Cardiac fibroblast (primary cell): ENCODE data around the gene ESPN.

Experiments used
- DNase-seq, 2 donors: peaks; one replicate each; pipeline versions ENCODE4 v3.0.0 to v3.0.0-alpha.2; 2010; ENCODE audit warnings: low read depth in 2 of 2
- H3K4me3 ChIP-seq, 2 donors: replicated peaks in 1 of 2; 1 replicate in 1 of 2; 2 replicates in 1 of 2; pipeline ENCODE4 v1.5.1; 2011; ENCODE audit warnings: low read depth in 2 of 2, low read length in 2 of 2, mild to moderate bottlenecking in 2 of 2, moderate library complexity in 1 of 2
- TF ChIP-seq, protein P1 (sequence below): IDR thresholded peaks from one replicate; pipeline ENCODE4 v1.5.1; 2011; ENCODE audit warnings: low read depth, mild to moderate bottlenecking, low read length, inconsistent platforms

The ESPN gene

DNA sequence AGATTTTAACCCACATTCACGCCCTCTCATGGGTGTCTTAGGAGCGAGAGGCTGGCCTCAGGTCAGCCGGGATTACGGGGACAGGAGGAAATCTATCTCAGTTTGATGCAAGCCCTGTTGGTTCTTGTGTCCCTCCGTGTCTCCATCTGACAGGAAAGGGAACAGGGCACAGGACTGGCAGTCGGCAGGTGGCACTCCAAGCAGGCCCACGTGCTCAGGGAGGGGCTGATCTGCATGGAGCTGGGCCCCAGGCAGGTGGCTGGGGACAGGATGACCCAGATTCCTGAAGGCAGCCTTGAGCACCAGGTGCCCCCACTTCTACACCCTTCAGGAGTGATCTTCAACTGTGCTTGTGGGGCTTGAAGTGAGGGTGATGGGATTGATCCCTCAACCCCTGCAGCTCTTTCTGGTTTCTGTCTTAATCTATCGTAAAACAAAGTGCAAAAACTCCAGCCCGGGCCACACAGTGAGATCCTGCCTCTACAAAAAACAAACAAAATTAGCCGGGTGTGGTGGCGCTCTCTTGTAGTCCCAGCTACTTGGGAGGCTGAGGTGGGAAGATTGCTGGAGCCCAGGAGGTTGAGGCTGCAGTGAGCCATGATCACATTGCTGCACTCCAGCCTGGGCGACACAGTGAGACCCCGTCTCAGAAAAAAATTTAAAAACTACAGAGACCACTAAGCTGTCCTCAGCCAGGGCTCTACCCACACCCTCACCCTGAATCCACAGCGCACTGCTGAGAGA is 58.6 kb downstream of the ESPN start:
- TF ChIP-seq, protein P1, sequence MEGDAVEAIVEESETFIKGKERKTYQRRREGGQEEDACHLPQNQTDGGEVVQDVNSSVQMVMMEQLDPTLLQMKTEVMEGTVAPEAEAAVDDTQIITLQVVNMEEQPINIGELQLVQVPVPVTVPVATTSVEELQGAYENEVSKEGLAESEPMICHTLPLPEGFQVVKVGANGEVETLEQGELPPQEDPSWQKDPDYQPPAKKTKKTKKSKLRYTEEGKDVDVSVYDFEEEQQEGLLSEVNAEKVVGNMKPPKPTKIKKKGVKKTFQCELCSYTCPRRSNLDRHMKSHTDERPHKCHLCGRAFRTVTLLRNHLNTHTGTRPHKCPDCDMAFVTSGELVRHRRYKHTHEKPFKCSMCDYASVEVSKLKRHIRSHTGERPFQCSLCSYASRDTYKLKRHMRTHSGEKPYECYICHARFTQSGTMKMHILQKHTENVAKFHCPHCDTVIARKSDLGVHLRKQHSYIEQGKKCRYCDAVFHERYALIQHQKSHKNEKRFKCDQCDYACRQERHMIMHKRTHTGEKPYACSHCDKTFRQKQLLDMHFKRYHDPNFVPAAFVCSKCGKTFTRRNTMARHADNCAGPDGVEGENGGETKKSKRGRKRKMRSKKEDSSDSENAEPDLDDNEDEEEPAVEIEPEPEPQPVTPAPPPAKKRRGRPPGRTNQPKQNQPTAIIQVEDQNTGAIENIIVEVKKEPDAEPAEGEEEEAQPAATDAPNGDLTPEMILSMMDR, result no peak
- no peak for DNase-seq
- H3K4me3 ChIP-seq, result no peak overlapping the region

DNA sequence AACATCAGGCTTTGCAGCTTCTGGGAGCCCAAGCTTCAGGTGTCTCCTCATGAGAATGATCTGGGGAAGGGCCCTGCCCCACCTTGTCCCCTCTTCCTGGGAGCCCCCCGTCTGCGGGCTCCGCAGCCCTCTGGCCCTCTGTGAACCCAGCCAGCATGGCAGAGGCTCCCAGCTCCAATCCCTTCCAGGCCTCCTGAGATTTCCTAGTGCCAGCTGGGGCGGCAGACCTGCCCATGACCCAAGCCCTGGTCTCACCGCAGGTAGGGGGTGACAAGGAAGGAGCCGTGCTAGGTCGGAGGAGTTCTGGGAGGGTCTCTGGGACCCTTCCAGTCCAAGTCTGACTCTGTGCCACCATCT is 59.2 kb downstream of the ESPN start:
- DNase-seq, result no peak
- H3K4me3 ChIP-seq, result no peak overlapping the region
- TF ChIP-seq, protein P1, result no peak

DNA sequence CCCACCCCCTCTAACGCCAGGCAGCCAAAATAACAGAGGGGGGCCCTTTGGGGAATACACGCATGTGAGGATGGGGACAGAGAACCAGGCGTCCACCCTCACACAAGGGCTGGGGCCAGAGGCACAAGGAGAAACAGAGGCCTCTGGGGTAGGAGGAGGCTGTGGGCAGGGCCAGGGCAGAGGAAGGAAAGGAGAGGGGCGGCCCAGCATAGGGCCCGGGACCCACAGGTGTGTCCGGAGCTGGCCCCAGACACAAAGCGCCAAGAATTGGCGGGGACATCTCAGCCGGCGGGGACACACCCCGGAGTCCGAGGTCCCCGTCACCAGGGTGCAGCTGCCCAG is 60.2 kb downstream of the ESPN start:
- TF ChIP-seq, protein P1, result no peak
- no peak for DNase-seq
- H3K4me3 ChIP-seq, result peak overlapping the region; percentile 45 to 60

DNA sequence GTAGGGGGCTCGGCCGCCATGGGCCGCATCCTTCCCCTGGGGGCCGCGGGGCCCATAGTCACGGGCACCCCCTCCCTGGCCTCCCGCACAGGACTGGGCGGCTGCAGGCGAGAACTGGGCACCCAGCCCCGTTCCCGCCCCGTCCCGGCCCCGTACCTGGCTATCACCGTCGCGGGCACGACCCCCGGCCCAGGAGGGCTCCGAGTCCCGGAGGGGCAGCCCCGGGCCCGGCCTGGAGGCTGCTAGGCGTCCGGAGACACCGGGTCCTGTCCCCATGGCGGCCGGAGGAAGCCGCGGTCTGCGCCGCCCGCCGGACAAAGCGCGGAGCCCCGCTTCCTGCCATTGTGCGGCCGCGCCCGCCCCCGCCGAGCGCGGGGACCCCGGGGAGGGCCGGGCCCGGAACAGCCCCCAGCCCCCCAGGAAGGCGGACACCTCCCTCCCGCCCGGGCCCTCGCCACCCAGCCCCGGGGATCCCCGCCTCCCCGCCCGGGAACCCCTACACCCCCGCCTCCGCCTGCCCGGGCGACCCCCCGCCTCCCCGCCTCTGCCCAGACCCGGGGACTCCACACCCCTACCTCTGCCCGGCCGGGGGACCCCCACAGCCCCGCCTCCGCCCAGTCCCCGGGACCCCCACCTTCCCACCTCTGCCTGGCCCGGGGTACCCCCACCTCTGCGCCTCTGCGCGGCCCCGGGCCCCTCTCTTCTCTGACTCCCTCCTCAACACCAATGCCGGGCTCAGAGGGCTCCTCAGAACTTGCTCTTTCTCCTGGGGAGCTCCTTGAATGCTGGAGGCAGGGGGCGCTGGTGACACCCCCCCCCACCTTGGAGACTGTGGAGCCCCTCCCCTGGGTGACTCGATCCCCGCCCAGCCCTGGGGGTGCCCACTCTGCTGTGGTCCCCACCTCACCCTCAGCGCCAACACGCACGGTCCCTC is 60.9 kb downstream of the ESPN start:
- H3K4me3 ChIP-seq, result peak overlapping the region; percentile 47 to 60

DNA sequence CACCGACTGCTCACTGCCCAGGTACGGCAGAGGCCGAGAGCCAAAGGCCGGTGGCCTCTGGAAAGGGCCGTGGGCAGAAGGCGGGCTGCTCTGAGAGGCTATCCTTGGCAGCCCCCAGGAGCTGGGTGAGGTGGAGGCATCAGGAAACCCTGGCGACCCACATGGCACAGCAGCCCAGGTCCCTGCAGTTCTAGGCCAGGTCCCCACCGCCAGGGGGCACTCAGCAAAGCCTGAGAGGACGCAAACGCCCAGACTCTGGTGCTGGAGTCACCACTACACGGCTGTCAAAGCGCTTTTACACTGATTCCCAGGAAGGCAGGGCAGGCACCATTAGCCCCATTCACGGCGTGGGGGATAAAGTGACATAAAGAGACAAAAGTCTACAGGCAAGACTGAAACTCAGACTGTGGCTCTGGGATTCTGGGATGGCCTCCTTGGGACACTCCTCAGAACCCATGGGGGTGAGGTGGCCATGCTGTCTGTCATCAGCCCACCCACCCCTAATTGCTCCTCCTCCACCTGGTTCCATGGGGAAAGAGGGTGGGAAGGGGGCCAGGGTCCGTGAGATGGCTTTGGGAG is 61.9 kb downstream of the ESPN start:
- peak overlapping the region in 1 of 2 donors; percentile 60 for H3K4me3 ChIP-seq
- TF ChIP-seq, protein P1, result peak; percentile 94
- DNase-seq, result peak; percentile 85 to 87

More for the DNA sequence above, 60.9 kb downstream of the ESPN start:
- no peak for DNase-seq
- TF ChIP-seq, protein P1, result peak; percentile 5

DNA sequence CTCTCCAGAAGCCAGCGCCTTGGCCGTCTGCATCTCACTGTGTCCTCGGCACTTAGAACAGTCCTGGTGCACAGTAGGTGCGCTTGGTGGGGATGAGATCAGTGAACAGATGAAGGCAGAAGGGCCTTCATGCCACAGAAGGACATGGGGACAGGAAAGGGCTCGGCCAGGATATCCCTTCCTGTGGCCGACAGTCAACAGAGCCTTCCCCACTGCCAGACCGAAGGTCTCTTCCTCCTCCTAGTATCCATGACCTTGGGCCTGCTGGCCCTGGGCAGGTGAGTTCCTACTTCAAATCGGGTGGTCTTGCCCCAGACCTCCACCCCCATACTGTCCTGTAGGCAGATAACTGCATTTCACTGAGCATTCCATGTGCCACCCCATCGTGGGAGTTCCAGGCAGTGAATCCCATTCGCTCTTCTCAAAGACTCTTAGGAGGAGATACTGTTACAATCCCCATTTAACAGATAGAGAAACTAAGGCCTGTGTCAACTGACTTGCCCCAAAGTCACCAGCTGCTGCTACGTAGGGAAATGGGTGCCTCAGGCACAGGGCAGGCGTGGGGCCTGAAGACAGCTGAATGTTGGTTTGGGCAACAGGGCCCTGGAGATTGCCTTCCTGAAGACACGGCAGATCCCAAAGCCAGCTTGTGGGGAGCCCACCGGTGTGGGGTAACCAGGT is 63.4 kb downstream of the ESPN start:
- TF ChIP-seq, protein P1, result no peak
- no peak for DNase-seq
- H3K4me3 ChIP-seq, result no peak overlapping the region
